ENCODE results near the gene ZMYND8.

GRCh38 chr20:47239719-47240067, 116.8 kb downstream of the ZMYND8 start:
- TF ChIP-seq CTCF (conservative IDR thresholded peaks at IDR 0.05) (no peak), ZFX (IDR thresholded peaks at IDR 0.05) (no peak)
